Tibial artery (tissue), 4 donors: Measurements from ENCODE around the gene MAP3K1.

Experiments
- DNase-seq, 2 donors: peaks; one replicate each; pipeline ENCODE4 v3.0.0-alpha.2; 2019
- H3K27ac ChIP-seq, 2 donors: fragments of 200-600 bp; sonication (generic) in 1 of 2; 1 replicate in 1 of 2; 2 replicates in 1 of 2; pipeline ENCODE4 v1.5.1; 2018 to 2019; ENCODE audit warnings: mild to moderate bottlenecking in 1 of 2
- H3K27me3 ChIP-seq, 2 donors: fragments of 200-600 bp; sonication (generic) in 1 of 2; one replicate each; pipeline versions ENCODE4 v1.5.1 to v1.6.0; 2016 to 2019
- H3K36me3 ChIP-seq, 3 donors: fragments of 200-600 bp; sonication (generic) in 2 of 3; one replicate each; pipeline ENCODE4 v1.5.1; 2016 to 2019; ENCODE audit warnings: mild to moderate bottlenecking in 2 of 3
- H3K4me1 ChIP-seq, 4 donors: fragments of 200-600 bp; sonication (generic) in 2 of 4; 1 replicate in 3 of 4; 2 replicates in 1 of 4; pipeline ENCODE4 v1.5.1; 2016 to 2019
- H3K4me3 ChIP-seq, 2 donors: fragments of 200-600 bp; sonication (generic) in 1 of 2; 1 replicate in 1 of 2; 2 replicates in 1 of 2; pipeline ENCODE4 v1.5.1; 2018 to 2019; ENCODE audit warnings: mild to moderate bottlenecking in 2 of 2
- H3K9me3 ChIP-seq, 3 donors: fragments of 200-600 bp; sonication (generic) in 1 of 3; one replicate each; pipeline ENCODE4 v1.5.1; 2016 to 2019
- CTCF ChIP-seq, 2 experiments: fragments of 200-600 bp in 1 of 2; fragments of 450-650 bp in 1 of 2; IDR thresholded peaks; one replicate each; pipeline ENCODE4 v1.5.1; 2017 to 2019; ENCODE audit warnings: antibody characterized with exemption in 2 of 2, mild to moderate bottlenecking in 1 of 2, moderate library complexity in 1 of 2
- intact Hi-C: fragments of 100-400 bp; cut with DNase I; formaldehyde crosslinking; loops from one replicate; pipeline ENCODE4 v1.15.0; 2023; ENCODE audit warnings: low total_unique reads

The MAP3K1 gene

GRCh38 chr5:56862909-56863308 lies 47.6 kb downstream of the MAP3K1 start:
- no peak for DNase-seq
- H3K9me3 ChIP-seq, result no peaks in the 10 kb centered on the region
- no peak overlapping the region for H3K27ac ChIP-seq
- TF ChIP-seq CTCF (IDR thresholded peaks at IDR 0.05), result no peak
- H3K4me3 ChIP-seq, result no peak overlapping the region
- H3K36me3 ChIP-seq, result peaks cover 16 to 44% (median 26%) of the 10 kb centered on the region in 3 donors
- intact Hi-C loops, result no loop called here
- peaks cover 0 to 5% (median 0%) of the 10 kb centered on the region in 4 donors for H3K4me1 ChIP-seq
- no peaks in the 10 kb centered on the region for H3K27me3 ChIP-seq

GRCh38 chr5:56871777-56872176 lies 56.4 kb downstream of the MAP3K1 start:
- H3K9me3 ChIP-seq, result no peaks in the 10 kb centered on the region
- TF ChIP-seq CTCF (IDR thresholded peaks at IDR 0.05), result no peak
- no peak for DNase-seq
- intact Hi-C loops, result no loop called here
- no peaks in the 10 kb centered on the region for H3K27me3 ChIP-seq
- no peak overlapping the region for H3K4me3 ChIP-seq
- peaks cover 34 to 68% (median 34%) of the 10 kb centered on the region in 3 donors for H3K36me3 ChIP-seq
- H3K4me1 ChIP-seq, result peaks cover 0 to 5% (median 0%) of the 10 kb centered on the region in 4 donors
- H3K27ac ChIP-seq, result no peak overlapping the region

- Histone ChIP-seq H3K4me1 (no peaks in the 10 kb centered on the region), H3K4me3 (no peak overlapping the region), H3K27me3 (no peaks in the 10 kb centered on the region), H3K36me3 (peaks cover 34 to 72% (median 42%) of the 10 kb centered on the region in 3 donors), H3K9me3 (no peaks in the 10 kb centered on the region), H3K27ac (no peak overlapping the region)
- TF ChIP-seq CTCF (IDR thresholded peaks at IDR 0.05), result no peak
- DNase-seq, result no peak
- intact Hi-C loops, result no loop called here
These were observed 57.7 kb downstream of the MAP3K1 start for GRCh38 chr5:56873056-56873455.

- H3K4me1 ChIP-seq, result no peaks in the 10 kb centered on the region
- H3K27me3 ChIP-seq, result no peaks in the 10 kb centered on the region
- intact Hi-C loops, result no loop called here
- no peak for TF ChIP-seq CTCF (IDR thresholded peaks at IDR 0.05)
- no peak overlapping the region for H3K4me3 ChIP-seq
- no peak for DNase-seq
- H3K27ac ChIP-seq, result no peak overlapping the region
- peaks cover 38 to 88% (median 54%) of the 10 kb centered on the region in 3 donors for H3K36me3 ChIP-seq
- no peaks in the 10 kb centered on the region for H3K9me3 ChIP-seq
These were observed 61.0 kb downstream of the MAP3K1 start for GRCh38 chr5:56876327-56876726.

- no peak for DNase-seq
- TF ChIP-seq CTCF (IDR thresholded peaks at IDR 0.05), result no peak
- Histone ChIP-seq H3K9me3 (no peaks in the 10 kb centered on the region), H3K4me1 (no peaks in the 10 kb centered on the region), H3K27me3 (no peaks in the 10 kb centered on the region), H3K36me3 (peaks cover 39 to 92% (median 63%) of the 10 kb centered on the region in 3 donors), H3K4me3 (no peak overlapping the region), H3K27ac (no peak overlapping the region)
- intact Hi-C loops, result no loop called here
These were observed 66.2 kb downstream of the MAP3K1 start for GRCh38 chr5:56881571-56881970.
